H1 (cell line): Measurements from ENCODE around the gene GMNN. TPM values are rescaled to one million over a fixed set of nuclear protein-coding genes. Genes with fewer than 3 reads are reported as not detected.

Experiments used
- CTCF ChIA-PET: fragments of 300-600 bp; sonication (Branson Sonifier 250); formaldehyde crosslinking; loops from one replicate; lab custom pipeline; 2021; ENCODE audit not compliant: partially characterized antibody; lab: Charles Lee
- POLR2A ChIA-PET: fragments of 300-600 bp; sonication (Branson Sonifier 250); formaldehyde crosslinking; loops from one replicate; lab custom pipeline; 2021; ENCODE audit warnings: inconsistent platforms; ENCODE audit not compliant: partially characterized antibody; lab: Charles Lee
- DNase-seq, 2 experiments: peaks; one replicate each; pipeline versions ENCODE4 v3.0.0 to v3.0.0-alpha.2; 2010 to 2022; ENCODE audit warnings: low spot score in 2 of 2, low read depth in 1 of 2, mixed read lengths in 1 of 2
- FAIRE-seq: peaks from 2 replicates; lab custom pipeline; 2011; peaks lifted over from hg19 to GRCh38; lab: Jason Lieb, UNC
- H2AFZ ChIP-seq: 2 replicates; pipeline ENCODE4 v1.8.1; 2012; ENCODE audit warnings: low read length, inconsistent platforms
- H2AK5ac ChIP-seq: 2 replicates; pipeline ENCODE4 v1.6.1; 2013; ENCODE audit warnings: low read depth, low read length
- H2BK120ac ChIP-seq: replicated peaks from 2 replicates; pipeline ENCODE3; 2013; ENCODE audit warnings: low read depth, low read length, inconsistent platforms
- H2BK12ac ChIP-seq: 2 replicates; pipeline ENCODE4 v1.6.1; 2013; ENCODE audit warnings: low read depth, low read length
- H2BK15ac ChIP-seq: 2 replicates; pipeline ENCODE4 v1.6.1; 2013; ENCODE audit warnings: low read length
- H2BK20ac ChIP-seq: 2 replicates; pipeline ENCODE4 v1.6.1; 2013; ENCODE audit warnings: low read length
- H2BK5ac ChIP-seq: 2 replicates; pipeline ENCODE4 v1.6.1; 2013; ENCODE audit warnings: low read depth, low read length
- H3K14ac ChIP-seq: 2 replicates; pipeline ENCODE4 v1.6.1; 2013; ENCODE audit warnings: inconsistent platforms; ENCODE audit not compliant: insufficient read length
- H3K18ac ChIP-seq: 2 replicates; pipeline ENCODE4 v1.6.1; 2013; ENCODE audit warnings: low read length; ENCODE audit errors: extremely low read depth
- H3K23ac ChIP-seq: 2 replicates; pipeline ENCODE4 v1.6.1; 2013; ENCODE audit warnings: inconsistent platforms; ENCODE audit not compliant: insufficient read length
- H3K23me2 ChIP-seq: 2 replicates; pipeline ENCODE4 v1.6.1; 2013; ENCODE audit warnings: low read depth, low read length
- H3K27ac ChIP-seq: 2 replicates; pipeline ENCODE4 v1.6.1; 2011; ENCODE audit warnings: low read depth, low read length, inconsistent platforms
- H3K27me3 ChIP-seq, 4 experiments: replicated peaks in 1 of 4; 1 replicate in 1 of 4; 2 replicates in 3 of 4; pipeline versions ENCODE4 v1.6.1 to v1.8.1; 2011 to 2013; ENCODE audit warnings: low read length in 3 of 4, mild to moderate bottlenecking in 3 of 4, inconsistent platforms in 2 of 4, mixed read lengths in 2 of 4, moderate library complexity in 1 of 4; ENCODE audit not compliant: control insufficient read depth in 3 of 4, insufficient read depth in 3 of 4; ENCODE audit errors: extremely low read depth in 1 of 4
- H3K36me3 ChIP-seq, 4 experiments: 2 replicates each; pipeline versions ENCODE4 v1.6.1 to v1.8.1; 2011 to 2013; ENCODE audit warnings: mild to moderate bottlenecking in 4 of 4, low read length in 3 of 4, moderate library complexity in 2 of 4, control low read depth in 1 of 4, inconsistent platforms in 1 of 4; ENCODE audit not compliant: insufficient read depth in 4 of 4, control insufficient read depth in 2 of 4
- H3K4ac ChIP-seq: replicated peaks from 2 replicates; pipeline ENCODE3; 2013; ENCODE audit warnings: low read length, low read depth, mixed read lengths, inconsistent platforms; ENCODE audit not compliant: insufficient read length
- H3K4me1 ChIP-seq, 4 experiments: replicated peaks in 1 of 4; 1 replicate in 1 of 4; 2 replicates in 3 of 4; pipeline versions ENCODE4 v1.6.1 to v1.8.1; 2011 to 2013; ENCODE audit warnings: low read length in 3 of 4, inconsistent platforms in 2 of 4, mixed read lengths in 1 of 4; ENCODE audit not compliant: insufficient read depth in 4 of 4, control insufficient read depth in 3 of 4
- H3K4me2 ChIP-seq, 2 experiments: 2 replicates each; pipeline versions ENCODE4 v1.6.1 to v1.8.1; 2011 to 2013; ENCODE audit warnings: low read depth in 2 of 2, low read length in 2 of 2, control low read depth in 1 of 2, inconsistent platforms in 1 of 2, mild to moderate bottlenecking in 1 of 2; ENCODE audit not compliant: insufficient read depth in 1 of 2
- H3K4me3 ChIP-seq, 4 experiments: fragments of 200-600, 300-600 bp in 1 of 4; sonication (generic), shearing (Covaris generic), sonication (Bioruptor Twin) in 1 of 4; 2 replicates each; pipeline versions ENCODE4 v1.5.1 to v1.8.1; 2011 to 2016; ENCODE audit warnings: low read length in 4 of 4, low read depth in 3 of 4, control low read depth in 2 of 4, inconsistent platforms in 2 of 4, mild to moderate bottlenecking in 2 of 4, mixed read lengths in 1 of 4, moderate library complexity in 1 of 4; ENCODE audit not compliant: insufficient read depth in 2 of 4; ENCODE audit errors: extremely low read depth in 1 of 4
- H3K56ac ChIP-seq: replicated peaks from 2 replicates; pipeline ENCODE3; 2013; ENCODE audit warnings: low read depth, mild to moderate bottlenecking, mixed read lengths, low read length, inconsistent platforms; ENCODE audit not compliant: insufficient read length
- H3K79me1 ChIP-seq: 2 replicates; pipeline ENCODE4 v1.6.1; 2013; ENCODE audit warnings: low read depth, low read length, control low read depth
- H3K79me2 ChIP-seq, 2 experiments: 2 replicates each; pipeline versions ENCODE4 v1.6.1 to v1.8.1; 2012 to 2013; ENCODE audit warnings: low read length in 2 of 2, mild to moderate bottlenecking in 2 of 2, inconsistent platforms in 1 of 2; ENCODE audit not compliant: insufficient read depth in 2 of 2, control insufficient read depth in 1 of 2
- H3K9ac ChIP-seq, 4 experiments: replicated peaks in 1 of 4; 1 replicate in 1 of 4; 2 replicates in 3 of 4; pipeline versions ENCODE4 v1.6.1 to v1.8.1; 2011 to 2013; ENCODE audit warnings: low read depth in 3 of 4, low read length in 3 of 4, control low read depth in 2 of 4, mild to moderate bottlenecking in 2 of 4, moderate library complexity in 2 of 4, inconsistent platforms in 1 of 4; ENCODE audit errors: extremely low read depth in 1 of 4
- H3K9me3 ChIP-seq, 2 experiments: 2 replicates each; pipeline versions ENCODE4 v1.6.1 to v1.8.1; 2012 to 2013; ENCODE audit warnings: mild to moderate bottlenecking in 2 of 2, moderate library complexity in 2 of 2, control low read depth in 1 of 2, inconsistent platforms in 1 of 2, low read depth in 1 of 2, low read length in 1 of 2, mixed read lengths in 1 of 2; ENCODE audit not compliant: insufficient read depth in 2 of 2
- H4K20me1 ChIP-seq, 2 experiments: replicated peaks in 1 of 2; 2 replicates each; pipeline versions ENCODE3 to v1.8.1; 2011 to 2013; ENCODE audit warnings: inconsistent platforms in 2 of 2, low read length in 2 of 2, mild to moderate bottlenecking in 1 of 2; ENCODE audit not compliant: insufficient read depth in 2 of 2, control insufficient read depth in 1 of 2
- H4K5ac ChIP-seq: 2 replicates; pipeline ENCODE4 v1.6.1; 2013; ENCODE audit warnings: low read length, low read depth, mixed read lengths, inconsistent platforms; ENCODE audit not compliant: insufficient read length
- H4K8ac ChIP-seq: 2 replicates; pipeline ENCODE4 v1.8.0; 2013; ENCODE audit warnings: mild to moderate bottlenecking, moderate library complexity, low read length, inconsistent platforms; ENCODE audit not compliant: insufficient read depth; ENCODE audit errors: extremely low read depth
- H4K91ac ChIP-seq: replicated peaks from 2 replicates; pipeline ENCODE3; 2013; ENCODE audit warnings: low read length, mixed read lengths, inconsistent platforms; ENCODE audit not compliant: insufficient read length
- CBX8 ChIP-seq: fragments of 300-800, 300-1000 bp; sonication (generic); IDR thresholded peaks from 2 replicates; pipeline ENCODE4 v1.7.1; 2016; ENCODE audit warnings: low read depth, low read length, borderline replicate concordance
- SAP30 ChIP-seq: fragments of 300-600 bp; sonication (generic); IDR thresholded peaks from 2 replicates; pipeline ENCODE4 v1.7.1; 2012; ENCODE audit warnings: low read length, moderate library complexity, mild to moderate bottlenecking, inconsistent platforms; ENCODE audit not compliant: insufficient read depth, insufficient replicate concordance
- WGBS, 2 experiments: shearing (Covaris generic) in 1 of 2; methylation state at CpG; one replicate each; pipeline versions ENCODE4 v1.1.6 to v1.1.7; 2013 to 2015; ENCODE audit warnings: low lambda C conversion rate in 2 of 2, mixed read lengths in 2 of 2, inconsistent platforms in 1 of 2, low coverage in 1 of 2, missing lambda C conversion rate in 1 of 2; ENCODE audit not compliant: insufficient replicate concordance in 2 of 2, insufficient coverage in 1 of 2, insufficient read length in 1 of 2; ENCODE audit errors: extremely low coverage in 1 of 2, missing lambda C conversion rate in 1 of 2; 5-methylcytosine and 5-hydroxymethylcytosine counted together
- polyA plus RNA-seq, 7 experiments: library from polyadenylated mRNA; depleted of rRNA in 3 of 7; stranded (reverse) in 5 of 7; unstranded in 2 of 7; fragments of >200 nt in 5 of 7; fragments of 200-250 nt in 2 of 7; gene quantifications; 1 replicate in 5 of 7; 2 replicates in 1 of 7; 4 replicates in 1 of 7; pipeline versions ENCODE4 v1.2.1 to v1.2.3, GENCODE V29; 2011 to 2013; ENCODE audit warnings: missing spikeins in 2 of 7, mixed read lengths in 2 of 7
- total RNA-seq: library from RNA; stranded (reverse); fragmentation: NEBNext Ultra II Directional; extraction: Animal tissue kit (Norgen Biotek cat#: 25700); gene quantifications from 2 replicates; pipeline ENCODE4 v1.2.1, GENCODE V29; 2021

The GMNN gene
- total and polyA plus RNA-seq, 2 of the 8 experiments (the other 6 are each of a cell fraction or from before 2014, with no cell fraction given), result 65.9 to 101 TPM

- H2BK5ac ChIP-seq, result no peak overlapping the region
- 89% methylated on average over 3 of the region's 3 CpGs; no CpG with 5 or more reads in 1 of the 2 experiments for WGBS, 2 experiments
- no peak for DNase-seq
- no peak overlapping the region for H2BK15ac ChIP-seq
- no peaks in the 10 kb centered on the region for H3K79me2 ChIP-seq
- ChIA-PET POLR2A (interaction anchor here (1.0 to 1.3 kb wide), 2 partner anchors 11 to 28 kb away, joined by 3 read pairs; no protein-coding TSS in a partner anchor), CTCF (no interaction called here)
- H3K27ac ChIP-seq, result no peak overlapping the region
- H4K8ac ChIP-seq, result no peak overlapping the region
- H4K5ac ChIP-seq, result no peak overlapping the region
- no peak overlapping the region for H3K23ac ChIP-seq
- H3K4me1 ChIP-seq, result no peaks in the 10 kb centered on the region
- H3K27me3 ChIP-seq, result no peaks in the 10 kb centered on the region
- H3K14ac ChIP-seq, result no peak overlapping the region
- no peak overlapping the region for H3K4me3 ChIP-seq
- H2AK5ac ChIP-seq, result no peak overlapping the region
- no peak overlapping the region for H3K4me2 ChIP-seq
- TF ChIP-seq CBX8 (no peak), SAP30 (no peak)
- no peak overlapping the region for H3K9ac ChIP-seq
- no peak overlapping the region for H3K18ac ChIP-seq
- no peaks in the 10 kb centered on the region for H3K36me3 ChIP-seq
- H3K56ac ChIP-seq, result no peak overlapping the region
- H4K91ac ChIP-seq, result no peak overlapping the region
- no peak overlapping the region for H3K4ac ChIP-seq
- H2BK20ac ChIP-seq, result no peak overlapping the region
- H3K9me3 ChIP-seq, result no peaks in the 10 kb centered on the region
- H3K79me1 ChIP-seq, result no peaks in the 10 kb centered on the region
- no peak overlapping the region for H2AFZ ChIP-seq
- H2BK12ac ChIP-seq, result no peak overlapping the region
- no peak overlapping the region for H2BK120ac ChIP-seq
- H4K20me1 ChIP-seq, result no peaks in the 10 kb centered on the region
- no peaks in the 10 kb centered on the region for H3K23me2 ChIP-seq
- no peak for FAIRE-seq
Observed at GRCh38 chr6:24749297-24749696, 25.4 kb upstream of the GMNN start.
